GM12878 (cell line): ENCODE measurements around the gene MPRIP.

ENCODE experiments used
- GABPA ChIP-seq: IDR thresholded peaks from 2 replicates; pipeline ENCODE4 v1.6.1; 2014; ENCODE audit warnings: antibody characterized with exemption, low read depth, mild to moderate bottlenecking, inconsistent platforms
- LARP7 ChIP-seq: fragments of 450-650 bp; IDR thresholded peaks from 2 replicates; pipeline ENCODE4 v1.6.1; 2017; ENCODE audit warnings: mild to moderate bottlenecking
- NR2C2 ChIP-seq: IDR thresholded peaks from 2 replicates; pipeline ENCODE4 v1.6.1; 2011; ENCODE audit warnings: borderline replicate concordance, low read depth; ENCODE audit not compliant: control insufficient read depth, insufficient read length
- RAD21 ChIP-seq: IDR thresholded peaks from 2 replicates; pipeline ENCODE4 v1.6.1; 2011; ENCODE audit warnings: mild to moderate bottlenecking, low read depth, low read length, moderate library complexity; ENCODE audit not compliant: insufficient read depth
- TCF12 ChIP-seq: IDR thresholded peaks from 2 replicates; pipeline ENCODE4 v1.6.1; 2011; ENCODE audit warnings: low read depth, mild to moderate bottlenecking, low read length
- TF ChIP-seq, protein P1 (sequence below), 3 experiments: IDR thresholded peaks in 2 of 3; conservative IDR thresholded peaks in 1 of 3; 2 replicates each; pipeline ENCODE4 v1.5.1; 2011; ENCODE audit warnings: low read depth in 3 of 3, low read length in 3 of 3, mild to moderate bottlenecking in 3 of 3, control low read depth in 2 of 3, moderate library complexity in 2 of 3, inconsistent platforms in 1 of 3, mixed read lengths in 1 of 3; ENCODE audit not compliant: control insufficient read depth in 2 of 3, insufficient read depth in 1 of 3; ENCODE audit errors: extremely low read depth in 1 of 3
- TF ChIP-seq, protein P2 (sequence below): IDR thresholded peaks from 2 replicates; pipeline ENCODE4 v1.6.1; 2011; ENCODE audit warnings: mild to moderate bottlenecking, low read depth, low read length, moderate library complexity; ENCODE audit not compliant: insufficient replicate concordance

DNA sequence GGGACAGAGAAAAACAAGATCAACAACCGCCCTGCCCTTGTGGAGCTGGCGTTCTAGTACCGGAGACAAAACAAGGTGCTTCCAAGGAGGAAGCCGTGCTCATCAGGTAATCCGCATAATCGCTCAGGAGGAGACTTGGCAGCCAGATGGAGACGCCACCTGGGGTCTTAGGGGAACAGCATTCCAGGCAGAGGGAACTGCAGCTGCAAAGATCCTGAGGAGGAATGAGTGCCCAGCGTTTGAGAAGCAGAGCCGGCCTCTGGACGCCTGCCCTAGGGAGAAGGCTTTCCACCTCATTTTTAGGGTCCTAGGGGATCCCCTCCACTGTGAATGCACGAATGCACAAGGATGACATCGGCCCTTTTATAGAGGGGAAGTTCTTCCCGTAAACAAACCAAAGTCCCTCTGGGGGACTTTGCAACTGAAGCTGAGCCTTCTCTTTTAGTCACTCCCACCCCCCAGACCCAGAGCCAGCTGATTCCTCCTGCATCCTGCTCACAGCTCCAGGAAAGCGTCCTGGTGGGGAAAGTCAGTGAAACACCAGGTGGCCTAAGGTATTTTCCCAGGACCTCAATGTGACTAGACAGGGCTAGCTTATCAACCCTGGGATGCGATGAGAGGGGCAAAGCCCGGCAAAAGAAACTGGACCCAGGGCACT, 13.2 kb upstream of the MPRIP start:
- TF ChIP-seq, protein P1, sequence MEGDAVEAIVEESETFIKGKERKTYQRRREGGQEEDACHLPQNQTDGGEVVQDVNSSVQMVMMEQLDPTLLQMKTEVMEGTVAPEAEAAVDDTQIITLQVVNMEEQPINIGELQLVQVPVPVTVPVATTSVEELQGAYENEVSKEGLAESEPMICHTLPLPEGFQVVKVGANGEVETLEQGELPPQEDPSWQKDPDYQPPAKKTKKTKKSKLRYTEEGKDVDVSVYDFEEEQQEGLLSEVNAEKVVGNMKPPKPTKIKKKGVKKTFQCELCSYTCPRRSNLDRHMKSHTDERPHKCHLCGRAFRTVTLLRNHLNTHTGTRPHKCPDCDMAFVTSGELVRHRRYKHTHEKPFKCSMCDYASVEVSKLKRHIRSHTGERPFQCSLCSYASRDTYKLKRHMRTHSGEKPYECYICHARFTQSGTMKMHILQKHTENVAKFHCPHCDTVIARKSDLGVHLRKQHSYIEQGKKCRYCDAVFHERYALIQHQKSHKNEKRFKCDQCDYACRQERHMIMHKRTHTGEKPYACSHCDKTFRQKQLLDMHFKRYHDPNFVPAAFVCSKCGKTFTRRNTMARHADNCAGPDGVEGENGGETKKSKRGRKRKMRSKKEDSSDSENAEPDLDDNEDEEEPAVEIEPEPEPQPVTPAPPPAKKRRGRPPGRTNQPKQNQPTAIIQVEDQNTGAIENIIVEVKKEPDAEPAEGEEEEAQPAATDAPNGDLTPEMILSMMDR (IDR thresholded peaks at IDR 0.05 in 2 of 3, conservative IDR thresholded peaks at IDR 0.05 in 1 of 3; ENCODE audit: control insufficient read depth in 2 of 3, extremely low read depth in 1 of 3, insufficient read depth in 1 of 3, low read depth in 3 of 3, low read length in 3 of 3): no peak
- TF ChIP-seq GABPA (no peak), RAD21 (no peak), NR2C2 (no peak), TCF12 (no peak), LARP7 (no peak)
- TF ChIP-seq, protein P2, sequence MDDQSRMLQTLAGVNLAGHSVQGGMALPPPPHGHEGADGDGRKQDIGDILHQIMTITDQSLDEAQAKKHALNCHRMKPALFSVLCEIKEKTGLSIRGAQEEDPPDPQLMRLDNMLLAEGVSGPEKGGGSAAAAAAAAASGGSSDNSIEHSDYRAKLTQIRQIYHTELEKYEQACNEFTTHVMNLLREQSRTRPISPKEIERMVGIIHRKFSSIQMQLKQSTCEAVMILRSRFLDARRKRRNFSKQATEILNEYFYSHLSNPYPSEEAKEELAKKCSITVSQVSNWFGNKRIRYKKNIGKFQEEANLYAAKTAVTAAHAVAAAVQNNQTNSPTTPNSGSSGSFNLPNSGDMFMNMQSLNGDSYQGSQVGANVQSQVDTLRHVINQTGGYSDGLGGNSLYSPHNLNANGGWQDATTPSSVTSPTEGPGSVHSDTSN: no peak
